HEK293 (cell line): ENCODE data around the gene SERPING1.

Experiments used
- CTCF ChIA-PET: fragments of 350-600 bp; formaldehyde crosslinking; extraction: SDS; loops from one replicate; lab custom pipeline; 2021; ENCODE audit warnings: antibody characterized with exemption; lab: Yijun Ruan, JAX
- POLR2A ChIA-PET: fragments of 300-600 bp; formaldehyde crosslinking; extraction: SDS; loops from one replicate; lab custom pipeline; 2020; ENCODE audit warnings: antibody characterized with exemption, inconsistent platforms; lab: Yijun Ruan, JAX
- H3K27ac ChIP-seq: fragments of 200-500 bp; sonication (Bioruptor generic); 2 replicates; pipeline ENCODE4 v1.5.1; 2014; ENCODE audit warnings: low read depth, low read length, control low read depth, inconsistent platforms; ENCODE audit errors: extremely low read depth
- H3K36me3 ChIP-seq, 2 experiments: fragments of 200-500 bp in 1 of 2; sonication (Bioruptor generic) in 1 of 2; 1 replicate in 1 of 2; 2 replicates in 1 of 2; pipeline ENCODE4 v1.5.1; 2014 to 2017; ENCODE audit warnings: inconsistent platforms in 2 of 2, low read length in 2 of 2; ENCODE audit not compliant: control insufficient read depth in 2 of 2, insufficient read depth in 1 of 2
- H3K4me1 ChIP-seq: fragments of 200-500 bp; sonication (Bioruptor generic); 2 replicates; pipeline ENCODE4 v1.5.1; 2014; ENCODE audit warnings: mild to moderate bottlenecking, low read length, inconsistent platforms; ENCODE audit not compliant: control insufficient read depth, insufficient read depth
- H3K4me3 ChIP-seq: 2 replicates; pipeline ENCODE4 v1.5.1; 2011; ENCODE audit warnings: low read depth, mild to moderate bottlenecking, control low read depth, low read length, moderate library complexity
- H3K9me3 ChIP-seq: fragments of 200-500 bp; sonication (Bioruptor generic); 2 replicates; pipeline ENCODE4 v1.5.1; 2014; ENCODE audit warnings: low read depth, low read length, inconsistent platforms; ENCODE audit not compliant: control insufficient read depth, insufficient read depth
- EGR2 ChIP-seq: fragments of 450-650 bp; formaldehyde crosslinking; IDR thresholded peaks from 2 replicates; pipeline ENCODE4 v1.5.1; 2016; ENCODE audit warnings: low read depth, missing biosample characterization, missing genetic modification characterization
- PRDM2 ChIP-seq: fragments of 450-650 bp; formaldehyde crosslinking; IDR thresholded peaks from 2 replicates; pipeline ENCODE4 v1.5.1; 2016; ENCODE audit warnings: missing biosample characterization, missing genetic modification characterization, borderline replicate concordance
- TCF7L2 ChIP-seq: IDR thresholded peaks from 2 replicates; pipeline ENCODE4 v1.6.1; 2011; ENCODE audit warnings: low read depth, mild to moderate bottlenecking, inconsistent platforms, low read length, moderate library complexity, borderline replicate concordance
- WT1 ChIP-seq: fragments of 450-650 bp; formaldehyde crosslinking; IDR thresholded peaks from 2 replicates; pipeline ENCODE4 v1.5.1; 2016; ENCODE audit warnings: missing biosample characterization, missing genetic modification characterization
- ZBTB1 ChIP-seq: fragments of 450-650 bp; formaldehyde crosslinking; IDR thresholded peaks from 2 replicates; pipeline ENCODE4 v1.5.1; 2016; ENCODE audit warnings: missing biosample characterization, missing genetic modification characterization
- ZBTB11 ChIP-seq: fragments of 450-650 bp; formaldehyde crosslinking; conservative IDR thresholded peaks from 2 replicates; pipeline ENCODE4 v1.5.1; 2016; ENCODE audit warnings: low read depth, missing biosample characterization, missing genetic modification characterization
- ZBTB21 ChIP-seq: fragments of 450-650 bp; formaldehyde crosslinking; IDR thresholded peaks from 2 replicates; pipeline ENCODE4 v1.5.1; 2017; ENCODE audit warnings: missing biosample characterization, missing genetic modification characterization
- ZFHX2 ChIP-seq: fragments of 450-650 bp; formaldehyde crosslinking; conservative IDR thresholded peaks from 2 replicates; pipeline ENCODE4 v1.5.1; 2016; ENCODE audit warnings: missing biosample characterization, missing genetic modification characterization
- ZFP41 ChIP-seq: fragments of 450-650 bp; formaldehyde crosslinking; IDR thresholded peaks from 2 replicates; pipeline ENCODE4 v1.5.1; 2016; ENCODE audit warnings: missing biosample characterization, missing genetic modification characterization, borderline replicate concordance
- ZNF140 ChIP-seq: fragments of 450-650 bp; formaldehyde crosslinking; IDR thresholded peaks from 2 replicates; pipeline ENCODE4 v1.5.1; 2016; ENCODE audit warnings: missing biosample characterization, missing genetic modification characterization
- ZNF221 ChIP-seq: fragments of 450-650 bp; formaldehyde crosslinking; IDR thresholded peaks from 2 replicates; pipeline ENCODE4 v1.5.1; 2017; ENCODE audit warnings: missing biosample characterization, missing genetic modification characterization, borderline replicate concordance
- ZNF24 ChIP-seq: fragments of 450-650 bp; formaldehyde crosslinking; IDR thresholded peaks from 2 replicates; pipeline ENCODE4 v1.5.1; 2016; ENCODE audit warnings: missing biosample characterization, missing genetic modification characterization
- ZNF341 ChIP-seq: fragments of 450-650 bp; formaldehyde crosslinking; IDR thresholded peaks from 2 replicates; pipeline ENCODE4; 2016; ENCODE audit warnings: low read depth, missing biosample characterization, missing genetic modification characterization
- ZNF366 ChIP-seq: fragments of 450-650 bp; formaldehyde crosslinking; conservative IDR thresholded peaks from 2 replicates; pipeline ENCODE4 v1.5.1; 2016; ENCODE audit warnings: missing biosample characterization, missing genetic modification characterization
- ZNF37A ChIP-seq: fragments of 450-650 bp; IDR thresholded peaks from 2 replicates; pipeline ENCODE4 v1.5.1; 2018; ENCODE audit warnings: missing biosample characterization, missing genetic modification characterization
- ZNF423 ChIP-seq: fragments of 450-650 bp; formaldehyde crosslinking; IDR thresholded peaks from 2 replicates; pipeline ENCODE4 v1.5.1; 2016; ENCODE audit warnings: missing biosample characterization, missing genetic modification characterization
- ZNF548 ChIP-seq: fragments of 450-650 bp; formaldehyde crosslinking; IDR thresholded peaks from 2 replicates; pipeline ENCODE4 v1.5.1; 2016; ENCODE audit warnings: missing biosample characterization, missing genetic modification characterization
- ZNF596 ChIP-seq: fragments of 450-650 bp; IDR thresholded peaks from 2 replicates; pipeline ENCODE4 v1.5.0; 2018; ENCODE audit warnings: missing biosample characterization, mild to moderate bottlenecking, missing genetic modification characterization, moderate library complexity
- ZNF621 ChIP-seq: fragments of 450-650 bp; formaldehyde crosslinking; IDR thresholded peaks from 2 replicates; pipeline ENCODE4 v1.5.1; 2017; ENCODE audit warnings: missing biosample characterization, missing genetic modification characterization
- ZNF624 ChIP-seq: fragments of 450-650 bp; formaldehyde crosslinking; IDR thresholded peaks from 2 replicates; pipeline ENCODE4 v1.5.1; 2017; ENCODE audit warnings: missing biosample characterization, missing genetic modification characterization
- ZNF658 ChIP-seq: fragments of 450-650 bp; formaldehyde crosslinking; IDR thresholded peaks from 2 replicates; pipeline ENCODE4; 2016; ENCODE audit warnings: missing biosample characterization, missing genetic modification characterization
- ZNF677 ChIP-seq: fragments of 450-650 bp; IDR thresholded peaks from 2 replicates; pipeline ENCODE4 v1.5.0; 2018; ENCODE audit warnings: missing biosample characterization, mild to moderate bottlenecking, missing genetic modification characterization, moderate library complexity
- ZSCAN18 ChIP-seq: fragments of 450-650 bp; formaldehyde crosslinking; IDR thresholded peaks from 2 replicates; pipeline ENCODE4 v1.5.1; 2016; ENCODE audit warnings: missing biosample characterization, missing genetic modification characterization
- ZSCAN23 ChIP-seq: fragments of 450-650 bp; formaldehyde crosslinking; IDR thresholded peaks from 2 replicates; pipeline ENCODE4 v1.5.1; 2016; ENCODE audit warnings: missing biosample characterization, missing genetic modification characterization
- ZSCAN5A ChIP-seq: fragments of 450-650 bp; formaldehyde crosslinking; IDR thresholded peaks from 2 replicates; pipeline ENCODE4 v1.5.1; 2016; ENCODE audit warnings: missing biosample characterization, missing genetic modification characterization

SERPING1 gene

GRCh38 chr11:57634311-57634710 is 36.8 kb downstream of the SERPING1 start:
- Histone ChIP-seq H3K4me1 (no peaks in the 10 kb centered on the region; the same call in 1 of the 2 replicates), H3K36me3 (no peaks in the 10 kb centered on the region), H3K27ac (no peak overlapping the region), H3K9me3 (no peaks in the 10 kb centered on the region), H3K4me3 (no peak overlapping the region)
- TF ChIP-seq ZNF624 (tag by site-specific recombination) = no peak
- no peak for TF ChIP-seq ZSCAN23 (tag by site-specific recombination)
- no peak for TF ChIP-seq ZBTB11 (tag by site-specific recombination)
- no peak for TF ChIP-seq ZBTB1 (tag by site-specific recombination)
- no peak for TF ChIP-seq TCF7L2
- TF ChIP-seq ZNF37A (tag by site-specific recombination) = no peak
- TF ChIP-seq ZNF24 (tag by site-specific recombination) = no peak
- no peak for TF ChIP-seq ZNF366 (tag by site-specific recombination)
- TF ChIP-seq ZNF140 = no peak
- TF ChIP-seq ZSCAN5A = no peak
- no peak for TF ChIP-seq ZFP41 (tag by site-specific recombination)
- no peak for TF ChIP-seq ZNF341 (tag by site-specific recombination)
- TF ChIP-seq ZBTB21 (tag by site-specific recombination) = no peak
- no peak for TF ChIP-seq ZNF658 (tag by site-specific recombination)
- TF ChIP-seq ZNF677 (tag by site-specific recombination) = no peak
- CTCF ChIA-PET = interaction anchor here (3.2 kb wide), 1 partner anchor 11 kb away, joined by 21 read pairs; no protein-coding TSS in a partner anchor
- POLR2A ChIA-PET = interaction anchor here (0.6 kb wide), 1 partner anchor 1530 kb away, joined by 3 read pairs; no protein-coding TSS in a partner anchor

GRCh38 chr11:57635246-57635645 is 37.8 kb downstream of the SERPING1 start:
- H3K4me3 ChIP-seq = no peak overlapping the region
- no peaks in the 10 kb centered on the region for H3K9me3 ChIP-seq
- no peak overlapping the region for H3K27ac ChIP-seq
- no peaks in the 10 kb centered on the region; the same call in 1 of the 2 replicates for H3K4me1 ChIP-seq
- ChIA-PET CTCF (interaction anchor here (0.7 to 3.2 kb wide), 4 partner anchors 10 to 517 kb away, joined by 3 to 21 read pairs (median 7); no protein-coding TSS in a partner anchor), POLR2A (no interaction called here)
- H3K36me3 ChIP-seq = no peaks in the 10 kb centered on the region
- TF ChIP-seq ZSCAN18 (tag by site-specific recombination) = no peak
- no peak for TF ChIP-seq ZFHX2 (tag by site-specific recombination)
- TF ChIP-seq ZNF423 = no peak
- no peak for TF ChIP-seq PRDM2
- no peak for TF ChIP-seq ZNF621 (tag by site-specific recombination)
- no peak for TF ChIP-seq ZNF221 (tag by site-specific recombination)
- TF ChIP-seq ZNF596 (tag by site-specific recombination) = no peak
- TF ChIP-seq ZNF548 (tag by site-specific recombination) = no peak
- no peak for TF ChIP-seq EGR2
- TF ChIP-seq WT1 (tag by site-specific recombination) = no peak
